HL-60 (cell line): Measurements from ENCODE around the gene ZNF180.

Experiments used
- DNase-seq, 2 experiments: peaks; one replicate each; pipeline ENCODE4 v3.0.0-alpha.2; 2010 to 2020; ENCODE audit warnings: low read depth in 1 of 2, low spot score in 1 of 2
- H3K27ac ChIP-seq: fragments of 250-450 bp; sonication (Bioruptor Pico); replicated peaks from 2 replicates; pipeline ENCODE4 v1.5.1; 2020; ENCODE audit warnings: mild to moderate bottlenecking, moderate library complexity
- H3K27me3 ChIP-seq: fragments of 250-450 bp; sonication (Bioruptor Pico); 2 replicates; pipeline ENCODE4 v1.5.1; 2021; ENCODE audit warnings: mild to moderate bottlenecking, moderate library complexity; ENCODE audit not compliant: insufficient read depth, poor library complexity, severe bottlenecking
- H3K4me3 ChIP-seq: replicated peaks from 2 replicates; pipeline ENCODE4 v1.5.1; 2011; ENCODE audit warnings: mild to moderate bottlenecking, control low read depth, low read length; ENCODE audit not compliant: insufficient read depth
- GABPA ChIP-seq: IDR thresholded peaks from 2 replicates; pipeline ENCODE4 v1.6.1; 2012; ENCODE audit warnings: low read depth
- POLR2AphosphoS5 ChIP-seq: IDR thresholded peaks from 2 replicates; pipeline ENCODE4 v1.6.1; 2012; ENCODE audit warnings: low read depth
- REST ChIP-seq: IDR thresholded peaks from 2 replicates; pipeline ENCODE4 v1.6.1; 2012; ENCODE audit warnings: low read depth; ENCODE audit not compliant: insufficient replicate concordance
- SPI1 ChIP-seq: IDR thresholded peaks from 2 replicates; pipeline ENCODE4 v1.6.1; 2012; ENCODE audit warnings: low read depth, mild to moderate bottlenecking, borderline replicate concordance
- TF ChIP-seq, protein P1 (sequence below): IDR thresholded peaks from one replicate; pipeline ENCODE4 v1.5.1; 2011; ENCODE audit warnings: low read length, control low read depth, inconsistent platforms; ENCODE audit not compliant: insufficient read depth

The ZNF180 gene

DNA sequence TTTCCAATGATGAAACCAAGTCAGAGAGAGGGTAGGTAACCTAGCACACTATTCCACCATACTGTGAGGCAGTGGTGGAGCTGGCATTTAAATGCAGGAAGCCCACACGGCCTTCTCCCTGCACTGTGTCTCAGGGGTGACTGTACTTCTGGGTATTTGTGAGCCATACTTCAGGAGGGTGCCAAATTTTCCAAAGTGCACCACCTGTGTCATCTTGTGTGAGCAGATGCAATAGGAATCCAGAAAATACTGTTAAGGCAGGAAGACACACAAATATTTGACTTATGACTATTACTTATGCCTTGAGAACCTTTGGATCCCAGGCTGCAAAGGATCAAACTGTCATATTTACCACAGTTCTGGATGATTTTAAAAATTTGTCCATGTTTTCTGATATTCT lies 69.4 kb downstream of the ZNF180 start:
- no peaks in the 10 kb centered on the region for H3K27me3 ChIP-seq
- H3K4me3 ChIP-seq, result no peak overlapping the region
- no peak for DNase-seq
- H3K27ac ChIP-seq, result no peak overlapping the region
- TF ChIP-seq POLR2AphosphoS5 (no peak), SPI1 (no peak), GABPA (no peak), REST (no peak)
- TF ChIP-seq, protein P1, sequence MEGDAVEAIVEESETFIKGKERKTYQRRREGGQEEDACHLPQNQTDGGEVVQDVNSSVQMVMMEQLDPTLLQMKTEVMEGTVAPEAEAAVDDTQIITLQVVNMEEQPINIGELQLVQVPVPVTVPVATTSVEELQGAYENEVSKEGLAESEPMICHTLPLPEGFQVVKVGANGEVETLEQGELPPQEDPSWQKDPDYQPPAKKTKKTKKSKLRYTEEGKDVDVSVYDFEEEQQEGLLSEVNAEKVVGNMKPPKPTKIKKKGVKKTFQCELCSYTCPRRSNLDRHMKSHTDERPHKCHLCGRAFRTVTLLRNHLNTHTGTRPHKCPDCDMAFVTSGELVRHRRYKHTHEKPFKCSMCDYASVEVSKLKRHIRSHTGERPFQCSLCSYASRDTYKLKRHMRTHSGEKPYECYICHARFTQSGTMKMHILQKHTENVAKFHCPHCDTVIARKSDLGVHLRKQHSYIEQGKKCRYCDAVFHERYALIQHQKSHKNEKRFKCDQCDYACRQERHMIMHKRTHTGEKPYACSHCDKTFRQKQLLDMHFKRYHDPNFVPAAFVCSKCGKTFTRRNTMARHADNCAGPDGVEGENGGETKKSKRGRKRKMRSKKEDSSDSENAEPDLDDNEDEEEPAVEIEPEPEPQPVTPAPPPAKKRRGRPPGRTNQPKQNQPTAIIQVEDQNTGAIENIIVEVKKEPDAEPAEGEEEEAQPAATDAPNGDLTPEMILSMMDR, result no peak
